Activated B cell treated with CpG ODN at 0.5 μM for 24 hours (primary cell): ENCODE measurements around the gene ITGA2B. TPM values are rescaled to one million over a fixed set of nuclear protein-coding genes. Genes with fewer than 3 reads are reported as not detected.

Experiments used
- ATAC-seq: fragments of 200-7000 bp; cut with Tn5 transposase; one replicate; pipeline ENCODE4 v1.10.0; 2021; ENCODE audit warnings: low read depth, mild to moderate bottlenecking, moderate library complexity
- CTCF ChIA-PET: fragments of 350-600 bp; sonication (Branson Sonifier 250); formaldehyde crosslinking; loops from one replicate; lab custom pipeline; 2021; ENCODE audit warnings: antibody characterized with exemption; lab: Charles Lee
- POLR2A ChIA-PET: fragments of 350-600 bp; sonication (Branson Sonifier 250); formaldehyde crosslinking; loops from one replicate; lab custom pipeline; 2021; ENCODE audit warnings: antibody characterized with exemption; lab: Charles Lee
- DNase-seq: peaks from one replicate; pipeline ENCODE4 v3.0.0; 2022
- H3K27ac Mint-ChIP-seq: one replicate; pipeline ENCODE4 v1.8.0; 2020; ENCODE audit warnings: mixed read lengths
- H3K27me3 Mint-ChIP-seq: one replicate; pipeline ENCODE4 v1.8.0; 2021; ENCODE audit warnings: mixed read lengths
- H3K36me3 Mint-ChIP-seq: one replicate; pipeline ENCODE4 v1.8.0; 2021; ENCODE audit warnings: low read depth, mixed read lengths
- H3K4me1 Mint-ChIP-seq: one replicate; pipeline ENCODE4 v1.8.0; 2021; ENCODE audit warnings: mixed read lengths
- H3K4me3 Mint-ChIP-seq: one replicate; pipeline ENCODE4 v1.8.0; 2020; ENCODE audit warnings: mild to moderate bottlenecking, mixed read lengths
- H3K9me3 Mint-ChIP-seq: one replicate; pipeline ENCODE4 v1.8.0; 2020; ENCODE audit warnings: mixed read lengths
- intact Hi-C: fragments of 100-400 bp; cut with micrococcal nuclease; formaldehyde crosslinking; loops from one replicate; pipeline ENCODE4 v1.15.1; 2024
- total RNA-seq: library from RNA; stranded (reverse); gene quantifications from 2 replicates; pipeline ENCODE4 v1.2.3, GENCODE V29; 2022
- TF ChIP-seq, protein P1 (sequence below): fragments of 200-600 bp; IDR thresholded peaks from one replicate; pipeline ENCODE4 v1.8.0; 2022; ENCODE audit warnings: antibody characterized with exemption, mild to moderate bottlenecking

The ITGA2B gene
- total RNA-seq, 1 donor from 2014 or later = not detected

DNA sequence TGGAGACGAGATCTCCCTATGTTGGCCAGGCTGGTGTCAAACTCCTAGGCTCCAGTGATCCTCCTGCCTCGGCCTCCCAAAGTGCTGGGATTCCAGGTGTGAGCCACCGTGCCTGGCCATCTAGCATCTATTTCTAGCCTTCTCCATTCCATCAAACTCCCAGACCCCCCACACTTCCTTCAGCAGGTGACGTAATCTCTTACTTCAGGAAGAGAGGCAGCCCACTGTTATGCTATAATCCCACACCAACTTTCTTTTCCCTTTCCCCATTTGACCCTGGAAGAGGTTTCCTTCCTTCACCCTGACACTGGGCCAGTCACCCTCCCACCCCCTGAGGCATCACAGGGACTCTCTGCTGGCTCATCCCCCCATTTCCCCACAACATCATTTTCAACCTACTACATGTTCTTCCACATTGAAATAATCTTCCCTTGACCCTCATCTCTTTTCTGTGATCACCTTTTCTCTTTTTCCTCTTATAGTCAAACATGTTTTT, 7.6 kb downstream of the ITGA2B start:
- ChIA-PET CTCF (no interaction called here), POLR2A (no interaction called here)
- Mint-ChIP-seq H3K4me3 (no peak overlapping the region), H3K27ac (no peak overlapping the region), H3K27me3 (peaks cover 24% of the 10 kb centered on the region), H3K36me3 (no peaks in the 10 kb centered on the region), H3K9me3 (no peaks in the 10 kb centered on the region), H3K4me1 (peaks cover 14% of the 10 kb centered on the region)
- intact Hi-C loops = no loop called here
- ATAC-seq = no peak
- TF ChIP-seq, protein P1, sequence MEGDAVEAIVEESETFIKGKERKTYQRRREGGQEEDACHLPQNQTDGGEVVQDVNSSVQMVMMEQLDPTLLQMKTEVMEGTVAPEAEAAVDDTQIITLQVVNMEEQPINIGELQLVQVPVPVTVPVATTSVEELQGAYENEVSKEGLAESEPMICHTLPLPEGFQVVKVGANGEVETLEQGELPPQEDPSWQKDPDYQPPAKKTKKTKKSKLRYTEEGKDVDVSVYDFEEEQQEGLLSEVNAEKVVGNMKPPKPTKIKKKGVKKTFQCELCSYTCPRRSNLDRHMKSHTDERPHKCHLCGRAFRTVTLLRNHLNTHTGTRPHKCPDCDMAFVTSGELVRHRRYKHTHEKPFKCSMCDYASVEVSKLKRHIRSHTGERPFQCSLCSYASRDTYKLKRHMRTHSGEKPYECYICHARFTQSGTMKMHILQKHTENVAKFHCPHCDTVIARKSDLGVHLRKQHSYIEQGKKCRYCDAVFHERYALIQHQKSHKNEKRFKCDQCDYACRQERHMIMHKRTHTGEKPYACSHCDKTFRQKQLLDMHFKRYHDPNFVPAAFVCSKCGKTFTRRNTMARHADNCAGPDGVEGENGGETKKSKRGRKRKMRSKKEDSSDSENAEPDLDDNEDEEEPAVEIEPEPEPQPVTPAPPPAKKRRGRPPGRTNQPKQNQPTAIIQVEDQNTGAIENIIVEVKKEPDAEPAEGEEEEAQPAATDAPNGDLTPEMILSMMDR = no peak
- DNase-seq = no peak

DNA sequence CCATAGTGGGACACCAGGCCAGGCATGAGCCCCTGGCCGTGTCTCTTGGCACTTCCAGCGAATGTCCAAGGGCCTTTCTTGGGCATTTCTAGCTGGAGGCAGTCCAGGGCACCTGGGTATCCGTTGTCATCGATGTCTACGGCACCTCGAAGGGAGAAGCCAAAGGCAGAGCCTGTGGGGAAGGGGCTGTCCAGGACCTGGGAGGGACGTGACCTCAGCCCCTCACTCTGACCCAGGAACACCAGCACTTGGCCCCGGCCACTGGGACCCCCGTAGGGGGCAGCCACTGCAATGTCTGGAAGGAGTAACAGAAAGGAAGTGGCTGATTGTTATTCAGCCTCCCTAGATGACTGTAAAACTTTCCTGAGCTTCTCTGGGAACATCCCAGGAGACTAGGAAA, 8.7 kb downstream of the ITGA2B start:
- ChIA-PET POLR2A (no interaction called here), CTCF (interaction anchor here (1.5 kb wide), 1 partner anchor 18 kb away, joined by 3 read pairs; no protein-coding TSS in a partner anchor)
- intact Hi-C loops = no loop called here
- Mint-ChIP-seq H3K4me1 (peaks cover 7% of the 10 kb centered on the region), H3K9me3 (no peaks in the 10 kb centered on the region), H3K27me3 (peaks cover 27% of the 10 kb centered on the region), H3K27ac (no peak overlapping the region), H3K36me3 (no peaks in the 10 kb centered on the region), H3K4me3 (no peak overlapping the region)
- DNase-seq = no peak
- no peak for ATAC-seq
- TF ChIP-seq, protein P1 = no peak

DNA sequence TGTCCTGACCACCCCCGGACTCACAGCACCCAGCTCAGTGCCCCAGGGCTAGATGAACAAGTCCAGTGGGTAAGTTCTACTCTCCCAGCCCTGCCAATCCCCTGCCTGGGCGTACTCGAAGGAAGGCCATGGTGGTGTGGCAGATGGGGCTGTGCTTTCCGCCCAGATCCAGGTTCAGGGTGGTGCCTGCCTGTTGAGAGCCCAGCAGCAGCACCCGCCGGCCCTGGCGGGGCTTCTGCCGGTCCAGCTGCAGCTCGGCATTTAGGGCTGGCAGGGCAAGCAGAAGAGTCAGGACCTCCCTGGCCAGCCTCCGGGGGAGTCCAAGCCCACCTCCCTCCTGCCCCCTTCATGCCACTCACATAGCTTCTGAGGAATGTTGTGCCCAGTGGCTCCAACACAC, 9.6 kb downstream of the ITGA2B start:
- CTCF ChIA-PET = interaction anchor here (1.5 kb wide), 1 partner anchor 17 kb away, joined by 3 read pairs; no protein-coding TSS in a partner anchor
- Mint-ChIP-seq H3K9me3 (no peaks in the 10 kb centered on the region), H3K27me3 (peaks cover 26% of the 10 kb centered on the region), H3K4me1 (peaks cover 3% of the 10 kb centered on the region), H3K4me3 (no peak overlapping the region), H3K27ac (no peak overlapping the region), H3K36me3 (no peaks in the 10 kb centered on the region)
- intact Hi-C loops = no loop called here
- DNase-seq (no peak), ATAC-seq (no peak)
- TF ChIP-seq, protein P1 = no peak
- POLR2A ChIA-PET = no interaction called here

DNA sequence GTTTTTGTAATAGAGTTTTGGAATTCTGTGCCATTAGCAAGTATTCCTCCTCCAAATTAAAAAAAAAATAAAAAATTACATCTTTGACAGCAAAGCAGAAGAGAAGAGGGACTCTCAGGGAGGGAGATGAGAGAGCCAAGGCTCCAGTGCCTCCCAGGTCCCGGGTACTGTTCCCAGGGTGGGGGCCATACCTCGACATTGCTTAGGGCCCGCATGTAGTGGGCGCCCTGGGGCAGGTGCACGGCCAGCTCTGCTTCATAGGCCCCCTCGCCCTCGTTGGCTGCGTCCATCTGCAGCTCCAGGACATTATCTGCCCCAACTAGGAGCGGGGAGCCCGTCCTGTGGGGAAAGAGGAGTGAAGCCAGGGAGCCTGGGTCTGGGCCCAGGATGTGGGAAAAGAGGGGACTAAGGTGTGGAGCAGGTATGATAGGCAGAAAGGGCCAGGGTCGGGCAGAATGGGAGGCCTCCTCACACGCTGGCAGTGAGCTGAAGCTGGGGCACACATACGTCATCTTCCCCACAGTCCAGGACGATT, 11.2 kb downstream of the ITGA2B start:
- Mint-ChIP-seq H3K27me3 (peaks cover 29% of the 10 kb centered on the region), H3K4me3 (no peak overlapping the region), H3K36me3 (no peaks in the 10 kb centered on the region), H3K4me1 (no peaks in the 10 kb centered on the region), H3K27ac (no peak overlapping the region), H3K9me3 (no peaks in the 10 kb centered on the region)
- DNase-seq (no peak), ATAC-seq (no peak)
- intact Hi-C loops = no loop called here
- POLR2A ChIA-PET = interaction anchor here (0.7 kb wide), 1 partner anchor 70 kb away, joined by 5 read pairs; no protein-coding TSS in a partner anchor
- CTCF ChIA-PET = no interaction called here
- TF ChIP-seq, protein P1 = no peak

DNA sequence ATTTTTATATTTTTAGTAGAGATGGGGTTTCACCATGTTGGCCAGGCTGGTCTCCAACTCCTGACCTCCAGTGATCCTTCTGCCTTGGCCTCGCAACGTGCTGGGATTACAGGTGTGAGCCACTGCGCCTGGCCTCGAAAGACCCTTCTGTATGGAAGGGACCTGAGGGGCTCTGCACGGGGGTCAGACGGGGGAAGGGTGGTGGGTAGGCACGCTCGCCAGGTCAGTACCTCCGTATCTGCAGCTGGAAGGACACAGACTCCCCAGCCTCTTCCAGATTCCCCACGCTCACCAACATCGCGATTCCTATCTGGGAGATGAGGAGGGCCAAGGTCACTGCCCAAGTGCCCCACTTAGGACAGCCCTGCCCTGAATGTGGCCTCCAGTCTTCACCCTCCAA, 12.7 kb downstream of the ITGA2B start:
- Mint-ChIP-seq H3K9me3 (no peaks in the 10 kb centered on the region), H3K27ac (no peak overlapping the region), H3K4me1 (no peaks in the 10 kb centered on the region), H3K27me3 (peaks cover 29% of the 10 kb centered on the region), H3K4me3 (no peak overlapping the region), H3K36me3 (no peaks in the 10 kb centered on the region)
- TF ChIP-seq, protein P1 = no peak
- intact Hi-C loops = no loop called here
- POLR2A ChIA-PET = no interaction called here
- CTCF ChIA-PET = interaction anchor here (1.1 kb wide), 1 partner anchor 14 kb away, joined by 3 read pairs; no protein-coding TSS in a partner anchor
- ATAC-seq = no peak
- no peak for DNase-seq
